CMK (cell line): ENCODE results near the gene LRP1B.

ENCODE experiments used
- DNase-seq: peaks from one replicate; pipeline ENCODE4 v3.0.0-alpha.2; 2010; ENCODE audit warnings: low read depth

The LRP1B gene

GRCh38 chr2:141517180-141517851 is 613.5 kb downstream of the LRP1B start:
- no peak for DNase-seq

DNA sequence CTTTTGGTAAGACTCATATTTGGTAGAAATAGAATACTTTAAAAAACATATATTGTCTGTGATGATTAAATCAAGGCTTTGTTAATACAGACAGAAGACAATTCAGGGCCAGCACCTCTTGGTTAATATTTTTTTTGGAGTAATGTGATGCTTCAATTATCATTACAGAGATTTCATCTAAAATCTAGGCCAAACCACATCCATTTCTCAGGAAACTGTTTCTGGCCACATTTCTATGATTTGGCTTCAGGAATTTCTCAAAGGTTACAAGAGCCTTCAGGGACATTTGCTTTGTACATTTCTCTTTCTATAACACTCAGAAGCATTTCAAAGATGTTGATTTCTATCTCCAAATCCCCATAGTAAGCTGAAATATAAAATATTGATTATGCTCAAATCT is 614.9 kb downstream of the LRP1B start:
- no peak for DNase-seq

DNA sequence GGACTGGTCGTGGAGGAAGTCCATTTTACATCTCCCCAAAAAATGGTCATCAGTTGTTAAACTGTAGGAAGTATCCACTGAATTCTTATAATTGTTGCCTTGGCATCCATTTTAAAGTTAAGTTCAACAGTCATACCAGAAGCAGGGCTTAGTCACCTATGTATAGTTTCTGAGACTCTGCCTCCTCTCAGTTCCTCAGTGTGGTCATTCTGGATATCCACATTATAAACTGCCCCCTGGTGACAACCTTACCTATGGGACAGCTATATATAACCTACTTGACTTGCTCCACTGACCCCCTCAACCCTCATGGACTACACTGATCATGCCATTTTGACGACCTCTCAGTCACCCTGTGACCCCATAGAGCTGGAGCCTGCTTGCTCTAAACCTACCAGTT is 617.0 kb downstream of the LRP1B start:
- DNase-seq = no peak

DNA sequence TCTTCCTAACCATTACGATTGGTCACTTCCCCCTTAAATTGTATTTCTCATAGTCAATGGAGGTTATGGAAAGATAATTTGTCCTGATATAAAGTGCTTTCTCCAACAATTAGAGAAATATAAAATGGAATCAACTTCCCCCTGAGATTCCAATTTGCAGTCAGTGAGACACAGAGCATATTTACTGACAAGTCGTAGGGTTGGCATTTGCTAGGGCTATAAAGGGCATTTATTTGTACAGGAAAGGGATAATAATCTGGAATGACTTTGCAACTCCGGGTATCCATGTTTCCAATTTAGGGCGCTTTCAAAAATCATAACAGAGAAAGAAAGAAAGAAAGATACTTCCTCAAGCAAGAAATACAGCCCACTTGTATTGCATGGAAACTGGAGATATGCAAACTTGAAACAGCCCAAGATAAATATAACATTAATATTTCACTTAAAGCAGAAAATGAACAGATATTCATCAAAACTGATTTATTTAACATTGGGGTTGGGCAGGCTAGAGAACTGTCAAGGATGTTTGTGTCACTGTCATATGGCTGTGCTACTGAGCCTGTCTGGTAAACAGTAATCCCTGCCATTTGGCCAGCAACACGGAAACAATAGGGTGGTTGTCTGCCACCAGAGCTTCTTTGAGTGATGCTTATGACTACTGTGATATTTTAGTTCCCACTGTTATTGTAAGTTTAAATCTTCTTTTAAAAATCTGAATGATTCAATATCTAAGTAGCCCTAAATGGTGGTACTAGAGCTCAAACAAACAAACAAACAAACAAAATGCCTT is 621.8 kb downstream of the LRP1B start:
- DNase-seq = no peak

GRCh38 chr2:141508086-141508752 is 622.6 kb downstream of the LRP1B start:
- DNase-seq = no peak

DNA sequence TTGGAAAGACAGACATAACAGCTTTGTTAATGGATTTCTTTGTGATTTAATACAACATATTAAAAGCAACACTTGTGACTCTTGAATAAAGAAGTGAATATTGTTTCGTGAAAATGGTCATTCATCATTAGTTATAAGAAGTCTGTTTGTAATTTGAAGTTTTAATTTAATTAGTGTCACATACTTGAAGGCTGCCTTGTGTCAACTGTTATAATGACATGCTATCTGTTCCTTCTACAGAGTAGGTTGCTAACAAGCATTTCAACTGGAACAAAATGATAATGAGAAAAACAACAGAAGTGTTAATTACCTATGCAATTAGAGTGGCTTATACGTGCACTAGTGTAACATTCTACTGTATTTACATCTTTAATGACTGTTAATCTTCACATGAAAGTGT is 624.7 kb downstream of the LRP1B start:
- no peak for DNase-seq

DNA sequence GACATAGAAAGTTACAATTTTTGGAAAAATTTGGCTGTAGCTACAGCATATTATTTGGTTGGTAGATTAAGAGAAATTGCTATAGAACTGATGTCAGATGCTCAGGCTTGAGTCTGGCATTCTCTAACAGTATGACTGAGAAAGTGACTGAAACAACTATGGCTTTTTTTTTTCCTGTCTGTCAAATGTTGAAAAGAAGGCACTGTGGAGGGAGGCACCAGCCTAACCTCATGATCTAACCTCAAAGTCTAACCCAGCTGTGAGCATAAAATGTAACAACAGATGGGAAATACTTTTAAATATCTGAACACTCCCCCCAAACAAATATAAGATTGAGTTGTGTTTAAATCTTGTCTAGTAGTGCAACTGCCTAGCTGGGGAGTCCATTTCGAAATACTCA is 629.1 kb downstream of the LRP1B start:
- DNase-seq = no peak

- peak; percentile 4 for DNase-seq
These were observed 631.7 kb downstream of the LRP1B start for GRCh38 chr2:141499123-141499522.

- DNase-seq = no peak
These were observed 632.3 kb downstream of the LRP1B start for GRCh38 chr2:141498561-141498960.

DNA sequence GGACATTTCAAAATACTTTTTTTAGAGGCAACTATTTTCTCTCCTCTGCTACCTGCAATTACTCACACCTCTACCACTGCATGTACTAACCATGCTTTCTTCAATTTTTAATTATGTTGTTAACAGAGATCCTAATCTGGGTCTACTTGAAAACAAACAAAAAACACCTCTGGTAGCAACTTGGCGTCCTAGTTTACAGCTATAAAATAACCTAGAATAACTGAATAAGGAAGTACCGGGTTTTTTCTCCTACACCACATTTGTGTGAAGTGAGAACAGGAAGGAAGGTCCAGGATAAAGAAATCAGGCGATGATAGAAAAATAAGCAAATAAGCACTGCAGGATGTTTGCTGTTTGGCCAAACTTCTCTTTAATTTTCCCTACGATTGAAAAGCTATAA is 633.5 kb downstream of the LRP1B start:
- no peak for DNase-seq

DNA sequence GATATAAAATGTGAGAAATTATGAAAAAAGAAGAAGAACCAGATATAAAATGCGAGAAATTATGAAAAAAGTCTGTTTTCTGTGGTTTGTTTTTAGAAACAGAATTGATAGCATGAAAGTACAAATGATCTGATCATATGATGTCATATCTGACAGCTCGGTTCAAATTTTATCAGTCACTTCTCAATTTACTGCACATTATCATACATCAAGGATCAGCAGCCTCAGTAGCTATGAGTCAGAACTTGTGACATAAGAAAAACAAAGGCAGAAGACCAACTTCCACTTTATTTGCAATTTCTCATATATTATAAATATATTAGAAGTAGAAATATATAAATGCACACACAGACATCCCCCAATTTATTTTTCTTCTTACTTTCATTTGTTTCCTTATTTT is 634.0 kb downstream of the LRP1B start:
- no peak for DNase-seq

GRCh38 chr2:141493936-141494335 is 636.9 kb downstream of the LRP1B start:
- DNase-seq = no peak

DNA sequence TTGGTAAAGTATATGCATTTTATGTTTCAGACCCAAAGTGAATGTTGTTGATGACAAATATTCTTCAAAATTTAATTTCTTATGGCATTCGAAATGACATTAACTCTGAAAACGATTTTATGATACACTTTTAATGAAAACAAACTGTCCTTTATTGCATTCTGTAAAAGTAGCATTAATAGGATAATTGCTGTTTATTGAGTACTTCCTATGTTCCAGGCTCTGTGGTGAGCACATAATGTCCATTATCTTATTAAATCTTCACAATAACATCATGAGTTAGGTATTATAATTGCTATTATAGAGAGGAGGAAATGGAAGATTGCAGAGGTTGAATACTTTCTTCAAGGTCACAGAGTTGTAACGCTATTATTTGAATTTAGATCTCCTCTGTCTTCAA is 638.0 kb downstream of the LRP1B start:
- DNase-seq = no peak

- no peak for DNase-seq
These were observed 639.9 kb downstream of the LRP1B start for GRCh38 chr2:141490886-141491285.

GRCh38 chr2:141482697-141483096 is 648.1 kb downstream of the LRP1B start:
- DNase-seq = no peak

DNA sequence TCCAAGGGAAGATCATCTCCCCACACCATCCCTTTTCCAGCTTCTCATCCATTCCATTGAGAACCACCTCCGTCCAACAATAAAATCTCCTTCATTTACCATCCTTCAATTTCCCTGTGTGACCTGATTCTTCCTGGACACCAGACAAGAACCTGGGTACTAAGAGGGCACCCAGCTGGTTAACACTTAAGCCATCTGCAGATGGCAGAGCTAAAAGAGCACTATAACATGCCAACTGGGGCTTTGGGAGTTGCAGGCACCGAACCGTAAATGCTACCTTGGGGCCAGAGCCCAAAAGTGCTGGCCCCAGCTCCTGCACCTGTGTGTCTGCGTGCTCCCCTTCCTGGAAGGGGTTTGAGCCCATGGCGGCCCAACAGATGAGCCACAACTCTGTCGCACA is 655.0 kb downstream of the LRP1B start:
- DNase-seq = no peak

- DNase-seq = no peak
These were observed 662.1 kb downstream of the LRP1B start for GRCh38 chr2:141468761-141469160.

GRCh38 chr2:141467331-141467730 is 663.5 kb downstream of the LRP1B start:
- no peak for DNase-seq

DNA sequence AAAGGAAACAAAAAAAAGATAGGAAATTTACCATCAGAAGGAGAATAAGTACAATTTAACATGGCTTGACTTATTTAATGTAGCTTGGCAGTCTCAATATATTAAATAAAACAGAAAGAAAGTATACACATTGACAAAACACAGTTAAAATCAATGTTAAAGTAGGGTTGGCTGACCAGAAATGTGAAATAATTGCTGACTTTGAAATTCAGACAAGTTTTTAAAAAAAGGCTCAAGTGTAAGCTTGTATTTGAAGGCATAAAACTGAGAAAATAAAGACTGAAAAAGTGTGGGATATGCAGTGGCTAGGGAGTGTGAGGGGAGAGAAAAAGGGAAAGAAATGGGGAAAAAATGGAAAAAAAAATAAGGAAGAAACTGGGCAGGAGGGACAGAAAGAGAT is 665.8 kb downstream of the LRP1B start:
- no peak for DNase-seq

GRCh38 chr2:141458351-141458750 is 672.5 kb downstream of the LRP1B start:
- DNase-seq = no peak

DNA sequence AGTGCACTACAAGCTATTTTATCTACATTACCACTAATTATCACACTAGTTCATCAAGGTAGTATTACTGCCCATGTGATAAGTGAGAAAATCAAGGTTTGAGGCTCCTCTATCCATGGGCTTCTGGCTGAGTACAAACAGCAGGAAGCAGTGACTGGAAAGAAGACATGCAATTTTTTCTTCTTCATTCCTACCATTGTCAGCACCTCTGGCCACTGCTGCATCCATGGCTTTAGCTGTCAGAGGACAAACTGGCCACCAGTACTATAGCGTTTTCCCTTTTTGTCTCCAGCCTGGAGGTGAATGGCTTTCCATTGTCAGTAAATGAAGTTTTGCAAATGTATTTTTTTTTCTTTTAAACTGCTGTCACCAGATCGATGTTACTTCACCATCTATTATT is 674.9 kb downstream of the LRP1B start:
- DNase-seq = no peak

DNA sequence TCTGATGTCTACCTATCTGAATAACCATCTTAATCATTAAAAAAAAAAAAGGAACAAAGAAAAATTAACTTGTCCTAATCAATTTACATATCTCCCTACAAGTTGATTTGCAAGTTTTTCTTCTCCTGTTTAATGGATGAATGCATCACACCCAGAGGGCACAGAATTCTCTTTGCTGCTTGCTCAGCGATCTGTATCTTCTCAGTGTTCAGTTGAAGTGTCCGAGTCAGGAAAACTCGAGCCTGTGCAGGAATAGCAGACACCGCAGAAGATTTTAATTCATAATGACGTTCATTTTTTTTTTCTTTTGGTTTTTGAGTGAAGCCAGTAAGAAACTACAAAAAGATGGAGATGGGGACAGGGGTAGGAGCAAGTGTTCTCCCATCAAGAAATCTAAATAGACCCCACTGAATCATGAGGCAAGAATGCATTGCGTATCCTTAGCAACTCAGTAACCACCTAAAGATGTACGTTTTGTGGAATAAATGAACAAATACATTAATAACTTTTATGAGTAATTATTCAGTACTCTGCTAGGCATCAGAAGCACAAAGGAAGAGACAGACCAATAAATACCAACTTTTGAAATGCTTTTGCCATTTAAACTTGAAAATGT is 675.5 kb downstream of the LRP1B start:
- DNase-seq = no peak
